Fibroblast of villous mesenchyme (primary cell): Measurements from ENCODE around the gene VAV1. TPM values are rescaled to one million over a fixed set of nuclear protein-coding genes. Genes with fewer than 3 reads are reported as not detected.

Experiments
- DNase-seq: peaks from one replicate; pipeline ENCODE4 v3.0.0-alpha.2; 2010; ENCODE audit warnings: low read depth
- H3K4me3 ChIP-seq: 2 replicates; pipeline ENCODE4 v1.5.1; 2011; ENCODE audit warnings: low read depth, mild to moderate bottlenecking, low read length
- CTCF ChIP-seq: IDR thresholded peaks from 2 replicates; pipeline ENCODE4 v1.5.1; 2012; ENCODE audit warnings: low read depth, mild to moderate bottlenecking, low read length; ENCODE audit not compliant: insufficient read depth
- total RNA-seq: library from RNA; depleted of rRNA; stranded (reverse); fragments of >200 nt; gene quantifications from 2 replicates; pipeline ENCODE4 v1.2.3, GENCODE V29; 2012

Gene VAV1
- total RNA-seq, 1 donor: not detected

GRCh38 chr19:6728346-6728745, 44.2 kb upstream of the VAV1 start:
- no peak for DNase-seq
- no peak for TF ChIP-seq CTCF
- H3K4me3 ChIP-seq: no peak overlapping the region

- DNase-seq: no peak
- no peak overlapping the region for H3K4me3 ChIP-seq
- no peak for TF ChIP-seq CTCF
Measured at GRCh38 chr19:6729573-6730152, 42.8 kb upstream of the VAV1 start.

- DNase-seq: no peak
- TF ChIP-seq CTCF: no peak
- no peak overlapping the region for H3K4me3 ChIP-seq
Measured at GRCh38 chr19:6730153-6730804, 42.2 kb upstream of the VAV1 start.

GRCh38 chr19:6730941-6731670, 41.4 kb upstream of the VAV1 start:
- no peak for TF ChIP-seq CTCF
- no peak overlapping the region for H3K4me3 ChIP-seq
- no peak for DNase-seq

- TF ChIP-seq CTCF: no peak
- no peak overlapping the region for H3K4me3 ChIP-seq
- no peak for DNase-seq
Measured at GRCh38 chr19:6731822-6732221, 40.7 kb upstream of the VAV1 start.

GRCh38 chr19:6732803-6733337, 39.6 kb upstream of the VAV1 start:
- TF ChIP-seq CTCF: no peak
- DNase-seq: no peak
- H3K4me3 ChIP-seq: no peak overlapping the region
